Endothelial cell of umbilical vein (primary cell): ENCODE measurements around the gene USP4. TPM values are rescaled to one million over a fixed set of nuclear protein-coding genes. Genes with fewer than 3 reads are reported as not detected.

Source experiments
- BruUV-seq: library from RNA; stranded (reverse); fragments of 400-500 nt; replicated peaks from 2 replicates; lab custom pipeline; 2021; lab: Mats Ljungman, UMichigan
- CTCF ChIA-PET: fragments of 300-600, 350-600 bp; sonication (Branson Sonifier 250); formaldehyde crosslinking; loops from one replicate; lab custom pipeline; 2021; ENCODE audit warnings: antibody characterized with exemption, inconsistent platforms; lab: Charles Lee
- POLR2A ChIA-PET: fragments of 300-600, 350-600 bp; sonication (Branson Sonifier 250); formaldehyde crosslinking; loops from one replicate; lab custom pipeline; 2021; ENCODE audit warnings: antibody characterized with exemption, inconsistent platforms; lab: Charles Lee
- DNase-seq: peaks from one replicate; pipeline ENCODE4 v3.0.0-alpha.2; 2011; ENCODE audit warnings: low read depth, low spot score
- FAIRE-seq: peaks from 2 replicates; lab custom pipeline; 2011; peaks lifted over from hg19 to GRCh38; lab: Jason Lieb, UNC
- H2AFZ ChIP-seq: 2 replicates; pipeline ENCODE4 v1.6.0; 2012; ENCODE audit warnings: low read depth, low read length, control low read depth, inconsistent platforms
- H3K27ac ChIP-seq: 2 replicates; pipeline ENCODE4 v1.5.1; 2011; ENCODE audit warnings: low read depth, mild to moderate bottlenecking, control low read depth, low read length, moderate library complexity; ENCODE audit not compliant: insufficient read depth
- H3K27me3 ChIP-seq, 2 experiments: 2 replicates each; pipeline versions ENCODE4 v1.6.0 to v1.6.1; 2011; ENCODE audit warnings: low read length in 2 of 2, mixed read lengths in 1 of 2; ENCODE audit not compliant: control insufficient read depth in 2 of 2, insufficient read depth in 2 of 2
- H3K36me3 ChIP-seq, 2 experiments: 2 replicates in 1 of 2; 3 replicates in 1 of 2; pipeline ENCODE4 v1.5.1; 2011; ENCODE audit warnings: low read length in 2 of 2, mild to moderate bottlenecking in 1 of 2, moderate library complexity in 1 of 2; ENCODE audit not compliant: control insufficient read depth in 2 of 2, insufficient read depth in 2 of 2; ENCODE audit errors: extremely low read depth in 1 of 2
- H3K4me1 ChIP-seq: 3 replicates; pipeline ENCODE4 v1.5.1; 2011; ENCODE audit warnings: mild to moderate bottlenecking, low read length; ENCODE audit not compliant: control insufficient read depth, insufficient read depth; ENCODE audit errors: extremely low read depth
- H3K4me2 ChIP-seq: 2 replicates; pipeline ENCODE4 v1.6.1; 2011; ENCODE audit warnings: low read length, control low read depth, mixed read lengths; ENCODE audit not compliant: insufficient read depth
- H3K4me3 ChIP-seq, 3 experiments: fragments of 200-600 bp in 1 of 3; sonication (generic), shearing (Covaris generic) in 1 of 3; replicated peaks in 1 of 3; 2 replicates each; pipeline ENCODE4 v1.5.1; 2011 to 2016; ENCODE audit warnings: control low read depth in 3 of 3, low read length in 3 of 3, mild to moderate bottlenecking in 2 of 3, inconsistent platforms in 1 of 3, low read depth in 1 of 3, moderate library complexity in 1 of 3; ENCODE audit not compliant: insufficient read depth in 1 of 3
- H3K79me2 ChIP-seq: 2 replicates; pipeline ENCODE4 v1.6.0; 2012; ENCODE audit warnings: low read length, inconsistent platforms; ENCODE audit not compliant: control insufficient read depth, insufficient read depth
- H3K9ac ChIP-seq: replicated peaks from 2 replicates; pipeline ENCODE3; 2011; ENCODE audit warnings: low read length, control low read depth; ENCODE audit not compliant: insufficient read depth; ENCODE audit errors: extremely low read depth
- H3K9me1 ChIP-seq: replicated peaks from 3 replicates; pipeline ENCODE4 v1.6.0; 2011; ENCODE audit warnings: mild to moderate bottlenecking, low read length; ENCODE audit not compliant: control insufficient read depth, insufficient read depth; ENCODE audit errors: extremely low read depth
- H3K9me3 ChIP-seq: replicated peaks from 2 replicates; pipeline ENCODE4 v1.5.1; 2012; ENCODE audit warnings: low read length, inconsistent platforms; ENCODE audit not compliant: control insufficient read depth, insufficient read depth
- H4K20me1 ChIP-seq: replicated peaks from 2 replicates; pipeline ENCODE3; 2011; ENCODE audit warnings: mild to moderate bottlenecking, low read length; ENCODE audit not compliant: control insufficient read depth, insufficient read depth; ENCODE audit errors: extremely low read depth
- EZH2 ChIP-seq: IDR thresholded peaks from 2 replicates; pipeline ENCODE4 v1.6.1; 2012; ENCODE audit warnings: borderline replicate concordance, low read depth, mild to moderate bottlenecking, moderate library complexity, low read length, inconsistent platforms; ENCODE audit not compliant: severe bottlenecking
- FOS ChIP-seq: IDR thresholded peaks from 2 replicates; pipeline ENCODE4 v1.6.1; 2011; ENCODE audit warnings: mild to moderate bottlenecking, low read length, moderate library complexity, borderline replicate concordance; ENCODE audit not compliant: insufficient read depth
- GATA2 ChIP-seq: IDR thresholded peaks from 2 replicates; pipeline ENCODE4 v1.7.0; 2011; ENCODE audit warnings: low read depth, mild to moderate bottlenecking, moderate library complexity, mixed read lengths, low read length; ENCODE audit not compliant: insufficient read length, insufficient read depth
- JUN ChIP-seq: IDR thresholded peaks from 2 replicates; pipeline ENCODE4 v1.6.1; 2011; ENCODE audit warnings: borderline replicate concordance, low read depth; ENCODE audit not compliant: insufficient read length, insufficient read depth
- MYC ChIP-seq: IDR thresholded peaks from one replicate; pipeline ENCODE4 v1.6.1; 2011; ENCODE audit warnings: mild to moderate bottlenecking, low read depth, low read length
- POLR2AphosphoS5 ChIP-seq: IDR thresholded peaks from 2 replicates; pipeline ENCODE4 v1.6.1; 2012; ENCODE audit warnings: low read depth, mild to moderate bottlenecking, control low read depth, low read length, moderate library complexity; ENCODE audit not compliant: insufficient read depth
- dilution Hi-C: fragments of 300-500 bp; cut with MboI; formaldehyde crosslinking; loops from one replicate; pipeline ENCODE4 v1.15.0; 2019; ENCODE audit warnings: low sequenced_read_pairs; ENCODE audit not compliant: extremely low pct_ligation_motif_present
- intact Hi-C: fragments of 100-400 bp; cut with micrococcal nuclease; formaldehyde crosslinking; loops from one replicate; pipeline ENCODE4 v1.10.0; 2022
- polyA plus RNA-seq, 4 experiments: library from polyadenylated mRNA; depleted of rRNA in 3 of 4; stranded (reverse) in 3 of 4; unstranded in 1 of 4; fragments of >200 nt; gene quantifications; 2 replicates each; pipeline versions ENCODE4 v1.2.1 to v1.2.3, GENCODE V29; 2011 to 2012; ENCODE audit warnings: missing spikeins in 1 of 4
- total RNA-seq: library from RNA; stranded (reverse); gene quantifications from 2 replicates; pipeline ENCODE4 v1.2.3, GENCODE V29; 2021
- TF ChIP-seq, protein P1 (sequence below), 2 donors: IDR thresholded peaks; 1 replicate in 1 of 2; 2 replicates in 1 of 2; pipeline ENCODE4 v1.5.1; 2011; ENCODE audit warnings: low read length in 2 of 2, mild to moderate bottlenecking in 2 of 2, moderate library complexity in 2 of 2, control low read depth in 1 of 2, inconsistent platforms in 1 of 2, low read depth in 1 of 2; ENCODE audit not compliant: insufficient read depth in 1 of 2; ENCODE audit errors: extremely low read depth in 1 of 2
- TF ChIP-seq, protein P2 (sequence below): IDR thresholded peaks from 2 replicates; pipeline ENCODE4 v1.6.1; 2011; ENCODE audit not compliant: insufficient read depth, insufficient read length

The USP4 gene
- total and polyA plus RNA-seq, 2 donors (not counting 3 experiments of a cell fraction or from before 2014, with no cell fraction given): 39.1 to 61.3 TPM

DNA sequence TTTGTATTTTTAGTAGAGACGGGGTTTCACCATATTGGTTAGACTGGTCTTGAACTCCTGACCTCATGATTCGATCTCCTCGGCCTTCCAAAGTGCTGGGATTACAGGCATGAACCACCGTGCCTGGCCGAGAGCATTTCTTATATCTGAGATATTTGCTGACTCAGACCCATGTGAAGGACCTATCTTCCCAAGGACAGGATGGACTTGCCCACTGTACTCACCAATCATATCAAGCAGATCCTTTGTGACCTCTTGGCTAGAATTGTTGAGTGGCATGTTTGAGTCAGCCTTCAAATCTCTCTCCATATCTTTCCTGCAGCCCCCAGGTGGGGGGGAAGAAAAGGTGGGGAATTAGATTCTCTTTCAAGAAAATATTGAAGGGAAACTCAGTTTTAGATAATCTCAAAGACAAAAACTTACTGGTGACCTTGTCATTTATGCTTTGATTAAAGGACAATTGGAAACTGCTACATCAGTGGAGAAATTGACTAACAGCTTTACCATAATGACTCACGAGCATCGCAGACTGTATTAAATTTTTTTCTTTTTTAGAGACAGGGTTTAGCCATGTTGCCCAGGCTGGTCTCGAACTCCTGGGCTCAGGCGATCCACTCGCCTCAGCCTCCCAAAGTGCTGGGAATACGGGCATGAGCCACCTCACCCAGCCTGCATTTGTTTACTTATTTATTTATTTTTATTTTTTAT, 65.9 kb downstream of the USP4 start:
- ChIA-PET CTCF (no interaction called here), POLR2A (no interaction called here)
- no peak overlapping the region for H3K27ac ChIP-seq
- no peak overlapping the region for H2AFZ ChIP-seq
- no TSS peak for BruUV-seq
- H3K9ac ChIP-seq: no peak overlapping the region
- H3K9me1 ChIP-seq: no peaks in the 10 kb centered on the region
- no peaks in the 10 kb centered on the region for H4K20me1 ChIP-seq
- H3K4me2 ChIP-seq: no peak overlapping the region
- TF ChIP-seq, protein P1, sequence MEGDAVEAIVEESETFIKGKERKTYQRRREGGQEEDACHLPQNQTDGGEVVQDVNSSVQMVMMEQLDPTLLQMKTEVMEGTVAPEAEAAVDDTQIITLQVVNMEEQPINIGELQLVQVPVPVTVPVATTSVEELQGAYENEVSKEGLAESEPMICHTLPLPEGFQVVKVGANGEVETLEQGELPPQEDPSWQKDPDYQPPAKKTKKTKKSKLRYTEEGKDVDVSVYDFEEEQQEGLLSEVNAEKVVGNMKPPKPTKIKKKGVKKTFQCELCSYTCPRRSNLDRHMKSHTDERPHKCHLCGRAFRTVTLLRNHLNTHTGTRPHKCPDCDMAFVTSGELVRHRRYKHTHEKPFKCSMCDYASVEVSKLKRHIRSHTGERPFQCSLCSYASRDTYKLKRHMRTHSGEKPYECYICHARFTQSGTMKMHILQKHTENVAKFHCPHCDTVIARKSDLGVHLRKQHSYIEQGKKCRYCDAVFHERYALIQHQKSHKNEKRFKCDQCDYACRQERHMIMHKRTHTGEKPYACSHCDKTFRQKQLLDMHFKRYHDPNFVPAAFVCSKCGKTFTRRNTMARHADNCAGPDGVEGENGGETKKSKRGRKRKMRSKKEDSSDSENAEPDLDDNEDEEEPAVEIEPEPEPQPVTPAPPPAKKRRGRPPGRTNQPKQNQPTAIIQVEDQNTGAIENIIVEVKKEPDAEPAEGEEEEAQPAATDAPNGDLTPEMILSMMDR (IDR thresholded peaks at IDR 0.05; ENCODE audit: extremely low read depth in 1 of 2, insufficient read depth in 1 of 2, low read depth in 1 of 2, low read length in 2 of 2): no peak
- no peak for TF ChIP-seq POLR2AphosphoS5
- TF ChIP-seq JUN: no peak
- TF ChIP-seq MYC: no peak
- TF ChIP-seq, protein P2, sequence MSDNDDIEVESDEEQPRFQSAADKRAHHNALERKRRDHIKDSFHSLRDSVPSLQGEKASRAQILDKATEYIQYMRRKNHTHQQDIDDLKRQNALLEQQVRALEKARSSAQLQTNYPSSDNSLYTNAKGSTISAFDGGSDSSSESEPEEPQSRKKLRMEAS: no peak
- TF ChIP-seq FOS: no peak
- TF ChIP-seq GATA2: no peak
- no peak for TF ChIP-seq EZH2
- no peaks in the 10 kb centered on the region for H3K79me2 ChIP-seq
- no peaks in the 10 kb centered on the region for H3K27me3 ChIP-seq
- peaks cover 0 to 1% of the 10 kb centered on the region in 2 experiments for H3K36me3 ChIP-seq
- intact Hi-C loops (no loop called here), dilution Hi-C loops (no loop called here)
- DNase-seq (no peak), FAIRE-seq (peak; percentile 81)
- no peak overlapping the region for H3K4me3 ChIP-seq
- H3K4me1 ChIP-seq: peaks cover 18% of the 10 kb centered on the region
- H3K9me3 ChIP-seq: no peaks in the 10 kb centered on the region
